ENCODE measurements around the gene MYOF.

- TF ChIP-seq POLR2A (IDR thresholded peaks at IDR 0.05; ENCODE audit: low read length) (no peak), GATA1 (IDR thresholded peaks at IDR 0.05; ENCODE audit: low read depth, low read length) (no peak)
Observed at GRCh38 chr10:93447970-93448369, 34.2 kb downstream of the MYOF start.

All from erythroblast (primary cell).